ENCODE data around the gene SLC10A1. TPM values are rescaled to one million over a fixed set of nuclear protein-coding genes. Genes with fewer than 3 reads are reported as not detected.

SLC10A1 gene
- total RNA-seq, 1 donor from 2014 or later = not detected

- no peak for TF ChIP-seq CTCF (IDR thresholded peaks at IDR 0.05; ENCODE audit: insufficient read depth, low read length, poor library complexity, severe bottlenecking)
- no peaks in the 10 kb centered on the region for H3K27me3 ChIP-seq (ENCODE audit: control insufficient read depth, insufficient read depth, low read length)
- no peak overlapping the region for H3K4me3 ChIP-seq (ENCODE audit: low read depth, low read length)
- no peak for DNase-seq (ENCODE audit: low read depth)
- peaks cover 5% of the 10 kb centered on the region for H3K36me3 ChIP-seq (ENCODE audit: control insufficient read depth, insufficient read depth, low read length)
These were observed 24.7 kb downstream of the SLC10A1 start for GRCh38 chr14:69772082-69773017.

- peaks cover 5% of the 10 kb centered on the region for H3K36me3 ChIP-seq (ENCODE audit: control insufficient read depth, insufficient read depth, low read length)
- H3K27me3 ChIP-seq (ENCODE audit: control insufficient read depth, insufficient read depth, low read length) = no peaks in the 10 kb centered on the region
- H3K4me3 ChIP-seq (ENCODE audit: low read depth, low read length) = no peak overlapping the region
- no peak for DNase-seq (ENCODE audit: low read depth)
- TF ChIP-seq CTCF (IDR thresholded peaks at IDR 0.05; ENCODE audit: insufficient read depth, low read length, poor library complexity, severe bottlenecking) = no peak
These were observed 25.9 kb downstream of the SLC10A1 start for GRCh38 chr14:69771136-69771535.

- Histone ChIP-seq H3K36me3 (ENCODE audit: control insufficient read depth, insufficient read depth, low read length) (peaks cover 5% of the 10 kb centered on the region), H3K27me3 (ENCODE audit: control insufficient read depth, insufficient read depth, low read length) (no peaks in the 10 kb centered on the region), H3K4me3 (ENCODE audit: low read depth, low read length) (no peak overlapping the region)
- no peak for TF ChIP-seq CTCF (IDR thresholded peaks at IDR 0.05; ENCODE audit: insufficient read depth, low read length, poor library complexity, severe bottlenecking)
- no peak for DNase-seq (ENCODE audit: low read depth)
These were observed 26.5 kb downstream of the SLC10A1 start for GRCh38 chr14:69770559-69770958.

- DNase-seq (ENCODE audit: low read depth) = no peak
- peaks cover 5% of the 10 kb centered on the region for H3K36me3 ChIP-seq (ENCODE audit: control insufficient read depth, insufficient read depth, low read length)
- H3K27me3 ChIP-seq (ENCODE audit: control insufficient read depth, insufficient read depth, low read length) = no peaks in the 10 kb centered on the region
- no peak for TF ChIP-seq CTCF (IDR thresholded peaks at IDR 0.05; ENCODE audit: insufficient read depth, low read length, poor library complexity, severe bottlenecking)
- H3K4me3 ChIP-seq (ENCODE audit: low read depth, low read length) = no peak overlapping the region
These were observed 27.4 kb downstream of the SLC10A1 start for GRCh38 chr14:69769623-69770022.

GRCh38 chr14:69768873-69769272 is 28.2 kb downstream of the SLC10A1 start:
- no peak for TF ChIP-seq CTCF (IDR thresholded peaks at IDR 0.05; ENCODE audit: insufficient read depth, low read length, poor library complexity, severe bottlenecking)
- Histone ChIP-seq H3K4me3 (ENCODE audit: low read depth, low read length) (peak overlapping the region; percentile 86), H3K36me3 (ENCODE audit: control insufficient read depth, insufficient read depth, low read length) (peaks cover 5% of the 10 kb centered on the region), H3K27me3 (ENCODE audit: control insufficient read depth, insufficient read depth, low read length) (no peaks in the 10 kb centered on the region)
- no peak for DNase-seq (ENCODE audit: low read depth)

Data from kidney epithelial cell (primary cell).